DOHH2 (cell line): ENCODE data around the gene WDR76.
"Not testable (repeated sequence)": the region's sequence is repeated elsewhere in the genome, so short reads cannot be mapped to it uniquely, and the experiment has no call there.

Source experiments
- H3F3A ChIP-seq: fragments of 200-600 bp; sonication (generic), shearing (Covaris generic); 2 replicates; pipeline ENCODE4 v1.6.0; 2016; ENCODE audit warnings: antibody characterized with exemption, mild to moderate bottlenecking; ENCODE audit not compliant: control insufficient read depth, insufficient read depth
- H3K27ac ChIP-seq: fragments of 200-600 bp; sonication (generic); 2 replicates; pipeline ENCODE4 v1.5.1; 2014; ENCODE audit warnings: low read depth, mild to moderate bottlenecking, low read length, moderate library complexity
- H3K27me3 ChIP-seq: fragments of 200-600 bp; sonication (generic); 2 replicates; pipeline ENCODE4 v1.6.1; 2014; ENCODE audit warnings: mild to moderate bottlenecking, low read length, mixed read lengths; ENCODE audit not compliant: control insufficient read depth
- H3K36me3 ChIP-seq: fragments of 200-600 bp; sonication (generic); 2 replicates; pipeline ENCODE4 v1.6.1; 2014; ENCODE audit warnings: mild to moderate bottlenecking, low read length, moderate library complexity, mixed read lengths; ENCODE audit not compliant: control insufficient read depth
- H3K4me1 ChIP-seq: fragments of 200-600 bp; sonication (generic); 2 replicates; pipeline ENCODE4 v1.6.1; 2014; ENCODE audit warnings: mild to moderate bottlenecking, low read length, mixed read lengths; ENCODE audit not compliant: control insufficient read depth
- H3K4me2 ChIP-seq: fragments of 200-600 bp; sonication (generic); 2 replicates; pipeline ENCODE4 v1.6.0; 2014; ENCODE audit warnings: mild to moderate bottlenecking, low read length, moderate library complexity
- H3K4me3 ChIP-seq: fragments of 200-600 bp; sonication (generic); 2 replicates; pipeline ENCODE4 v1.5.1; 2014; ENCODE audit warnings: mild to moderate bottlenecking, low read length, mixed read lengths
- H3K79me2 ChIP-seq: fragments of 200-600 bp; sonication (generic); 2 replicates; pipeline ENCODE4 v1.6.1; 2014; ENCODE audit warnings: mild to moderate bottlenecking, low read length, mixed read lengths; ENCODE audit not compliant: control insufficient read depth
- H3K9me2 ChIP-seq: fragments of 200-600 bp; sonication (generic); replicated peaks from 2 replicates; pipeline ENCODE4 v1.6.1; 2014; ENCODE audit warnings: mild to moderate bottlenecking, low read length, mixed read lengths; ENCODE audit not compliant: control insufficient read depth
- H3K9me3 ChIP-seq: fragments of 200-600 bp; sonication (generic); 2 replicates; pipeline ENCODE4 v1.6.1; 2014; ENCODE audit warnings: antibody characterized with exemption, low read length, mixed read lengths; ENCODE audit not compliant: control insufficient read depth, insufficient read depth
- H4K20me1 ChIP-seq: fragments of 200-600 bp; sonication (generic); 2 replicates; pipeline ENCODE4 v1.6.0; 2014; ENCODE audit warnings: low read depth, mild to moderate bottlenecking, antibody characterized with exemption, low read length, moderate library complexity; ENCODE audit not compliant: control insufficient read depth, insufficient read depth
- CTCF ChIP-seq: fragments of 200-600 bp; sonication (generic); IDR thresholded peaks from one replicate; pipeline ENCODE4 v1.5.1; 2014; ENCODE audit warnings: antibody characterized with exemption, mild to moderate bottlenecking, low read depth, low read length; ENCODE audit not compliant: poor library complexity, severe bottlenecking
- EZH2phosphoT487 ChIP-seq: fragments of 200-600 bp; sonication (generic); IDR thresholded peaks from 2 replicates; pipeline ENCODE4 v1.6.1; 2017; ENCODE audit warnings: borderline replicate concordance, mild to moderate bottlenecking, antibody characterized with exemption, low read length, moderate library complexity, mixed read lengths

WDR76 gene

GRCh38 chr15:43824302-43825246, 2.2 kb upstream of the WDR76 start, which contains the start of gene MFAP1:
TSS of gene MFAP1 (minus strand) at chr15:43824690. CDS start at chr15:43824569, 121 bp downstream.
- Histone ChIP-seq H3K27me3 (no peaks in the 10 kb centered on the region), H3K79me2 (peaks cover 98% of the 10 kb centered on the region), H3F3A (peaks cover 14% of the 10 kb centered on the region), H3K4me1 (peaks cover 58% of the 10 kb centered on the region), H3K27ac (peak within 1 kb of the TSS; percentile 83), H3K4me3 (peak within 1 kb of the TSS; percentile 98), H3K9me3 (no peaks in the 10 kb centered on the region), H3K9me2 (no peaks in the 10 kb centered on the region), H3K36me3 (peaks cover 68% of the 10 kb centered on the region), H4K20me1 (peaks cover 8% of the 10 kb centered on the region; the same call in 1 of the 2 replicates), H3K4me2 (peak within 1 kb of the TSS; percentile 65)
- TF ChIP-seq EZH2phosphoT487 (no peak), CTCF (no peak)

- Histone ChIP-seq H3K36me3 (peaks cover 68% of the 10 kb centered on the region), H3K4me2 (peak overlapping the region; percentile 65; the same call in 1 of the 2 replicates), H3K79me2 (peaks cover 98% of the 10 kb centered on the region), H3K4me1 (peaks cover 59% of the 10 kb centered on the region), H3K27ac (peak overlapping the region; percentile 83), H3F3A (peaks cover 17% of the 10 kb centered on the region), H4K20me1 (peaks cover 15% of the 10 kb centered on the region; the same call in 1 of the 2 replicates)
- H3K9me2 ChIP-seq, H3K9me3 ChIP-seq, H3K27me3 ChIP-seq, H3K4me3 ChIP-seq: not testable (repeated sequence)
Observed at GRCh38 chr15:43825305-43825704, 1.5 kb upstream of the WDR76 start.

DNA sequence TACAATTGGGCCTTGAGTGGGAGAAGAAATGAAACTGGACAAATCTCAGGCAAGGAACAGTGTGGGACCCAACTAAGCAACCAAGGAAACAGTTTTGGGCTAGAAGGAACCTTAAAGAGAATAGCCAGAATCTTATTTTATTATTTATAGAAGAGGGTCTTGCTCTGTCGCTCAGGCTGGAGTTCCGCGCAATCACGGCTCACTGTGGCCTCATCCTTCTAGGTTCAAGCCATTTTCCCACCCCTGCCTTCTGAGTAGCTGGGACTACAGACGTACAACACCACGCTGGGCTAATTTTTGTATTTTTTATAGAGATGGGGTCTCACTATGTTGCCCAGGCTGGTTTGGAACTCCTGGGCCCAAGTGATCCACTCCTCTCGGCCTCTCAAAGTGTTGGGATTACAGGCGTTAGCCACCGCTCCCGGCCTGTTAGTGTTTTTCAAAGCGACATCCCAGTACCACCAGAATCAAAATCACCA, 734 bp upstream of the WDR76 start:
- H3K4me3 ChIP-seq, result peak overlapping the region; percentile 85
- TF ChIP-seq EZH2phosphoT487 (no peak), CTCF (no peak)
- H3K27me3 ChIP-seq, result no peaks in the 10 kb centered on the region
- H3K79me2 ChIP-seq, result peaks cover 98% of the 10 kb centered on the region
- no peaks in the 10 kb centered on the region for H3K9me3 ChIP-seq
- H3K4me1 ChIP-seq, result peaks cover 61% of the 10 kb centered on the region
- H3F3A ChIP-seq, result peaks cover 17% of the 10 kb centered on the region
- H3K9me2 ChIP-seq, result no peaks in the 10 kb centered on the region
- peaks cover 13% of the 10 kb centered on the region; the same call in 1 of the 2 replicates for H4K20me1 ChIP-seq
- H3K27ac ChIP-seq, result peak overlapping the region; percentile 83
- H3K36me3 ChIP-seq, result peaks cover 69% of the 10 kb centered on the region
- peak overlapping the region; percentile 92 for H3K4me2 ChIP-seq

DNA sequence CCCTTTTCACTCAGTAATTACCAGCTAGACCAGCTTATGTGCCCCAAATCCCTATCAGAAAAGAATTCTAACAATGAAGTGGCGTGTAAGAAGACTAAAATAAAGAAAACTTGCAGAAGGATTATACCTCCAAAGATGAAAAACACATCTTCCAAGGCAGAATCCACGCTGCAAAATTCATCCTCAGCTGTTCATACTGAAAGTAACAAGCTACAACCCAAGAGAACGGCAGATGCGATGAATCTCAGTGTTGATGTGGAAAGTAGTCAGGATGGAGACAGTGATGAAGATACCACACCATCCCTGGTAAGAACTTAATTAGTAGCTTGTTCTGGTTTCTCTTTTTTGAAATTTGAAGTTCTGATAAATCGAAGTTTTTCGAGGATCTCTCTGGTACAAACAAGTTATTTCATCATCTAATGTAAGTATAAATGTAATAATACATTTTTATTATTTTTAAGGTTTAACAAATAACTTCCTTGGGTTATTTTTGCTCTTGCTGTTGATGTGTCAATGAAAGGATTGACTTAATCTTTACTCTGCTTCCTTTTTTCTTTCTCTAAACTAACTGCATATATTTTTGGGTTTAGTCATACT, 1.4 kb downstream of the WDR76 start:
- no peak for TF ChIP-seq EZH2phosphoT487
- TF ChIP-seq CTCF, result no peak
- Histone ChIP-seq H3K4me1 (peaks cover 63% of the 10 kb centered on the region), H3K79me2 (peaks cover 98% of the 10 kb centered on the region), H3F3A (peaks cover 23% of the 10 kb centered on the region), H3K4me2 (peak overlapping the region; percentile 92), H3K27me3 (no peaks in the 10 kb centered on the region), H3K36me3 (peaks cover 73% of the 10 kb centered on the region), H3K27ac (peak overlapping the region; percentile 83), H4K20me1 (peaks cover 16% of the 10 kb centered on the region), H3K9me2 (no peaks in the 10 kb centered on the region), H3K9me3 (no peaks in the 10 kb centered on the region), H3K4me3 (peak overlapping the region; percentile 85)

GRCh38 chr15:43829951-43830540, 3.2 kb downstream of the WDR76 start:
- peak overlapping the region; percentile 92 for H3K4me2 ChIP-seq
- H3K27ac ChIP-seq, result peak overlapping the region; percentile 83
- H3F3A ChIP-seq, result peaks cover 24% of the 10 kb centered on the region
- peaks cover 16% of the 10 kb centered on the region for H4K20me1 ChIP-seq
- peak overlapping the region; percentile 85 for H3K4me3 ChIP-seq
- H3K79me2 ChIP-seq, result peaks cover 98% of the 10 kb centered on the region
- peaks cover 80% of the 10 kb centered on the region for H3K36me3 ChIP-seq
- not testable (repeated sequence) for H3K9me3 ChIP-seq, H3K27me3 ChIP-seq, H3K9me2 ChIP-seq
- peaks cover 52% of the 10 kb centered on the region for H3K4me1 ChIP-seq
